IMR-90 (cell line): ENCODE results near the gene ADAM12. TPM values are rescaled to one million over a fixed set of nuclear protein-coding genes. Genes with fewer than 3 reads are reported as not detected.

Source experiments
- ATAC-seq: fragments of 200-7000 bp; cut with Tn5 transposase; 2 replicates; pipeline ENCODE4 v1.9.1; 2020; ENCODE audit warnings: low read depth, mild to moderate bottlenecking, moderate library complexity
- BruUV-seq: library from RNA; stranded (reverse); fragments of 400-500 nt; replicated peaks from 2 replicates; lab custom pipeline; 2021; lab: Mats Ljungman, UMichigan
- CTCF ChIA-PET: fragments of 300-600 bp; formaldehyde crosslinking; extraction: SDS; loops from one replicate; lab custom pipeline; 2021; ENCODE audit warnings: antibody characterized with exemption; lab: Yijun Ruan, JAX
- POLR2A ChIA-PET: fragments of 300-600 bp; sonication (Branson Sonifier 250); formaldehyde crosslinking; loops from one replicate; lab custom pipeline; 2022; ENCODE audit warnings: antibody characterized with exemption; ENCODE audit not compliant: unreplicated experiment; lab: Charles Lee
- DNase-seq: peaks from one replicate; pipeline ENCODE4 v3.0.0; 2013
- H2AFZ ChIP-seq: replicated peaks from 2 replicates; pipeline ENCODE3; 2013; ENCODE audit warnings: low read length, mild to moderate bottlenecking; ENCODE audit not compliant: poor library complexity
- H2AK5ac ChIP-seq: 2 replicates; pipeline ENCODE4 v1.6.1; 2013; ENCODE audit warnings: low read depth, low read length, inconsistent platforms
- H2AK9ac ChIP-seq: replicated peaks from 2 replicates; pipeline ENCODE3; 2013; ENCODE audit warnings: mild to moderate bottlenecking, low read depth, low read length, moderate library complexity; ENCODE audit not compliant: poor library complexity
- H2BK120ac ChIP-seq: 2 replicates; pipeline ENCODE4 v1.6.1; 2013; ENCODE audit warnings: low read depth, low read length, inconsistent platforms
- H2BK15ac ChIP-seq: 3 replicates; pipeline ENCODE4 v1.6.1; 2013; ENCODE audit warnings: low read depth, low read length, inconsistent platforms
- H2BK20ac ChIP-seq: 2 replicates; pipeline ENCODE4 v1.6.1; 2013; ENCODE audit warnings: low read depth, mild to moderate bottlenecking, inconsistent platforms, low read length, moderate library complexity
- H2BK5ac ChIP-seq: 2 replicates; pipeline ENCODE4 v1.6.1; 2013; ENCODE audit warnings: mild to moderate bottlenecking, low read depth, low read length, inconsistent platforms; ENCODE audit not compliant: poor library complexity, severe bottlenecking
- H3K14ac ChIP-seq: replicated peaks from 2 replicates; pipeline ENCODE4 v1.6.1; 2013; ENCODE audit warnings: low read depth, low read length, inconsistent platforms
- H3K18ac ChIP-seq: 2 replicates; pipeline ENCODE4 v1.6.1; 2013; ENCODE audit warnings: low read depth, low read length, control low read depth
- H3K23ac ChIP-seq: 2 replicates; pipeline ENCODE4 v1.6.1; 2013; ENCODE audit warnings: low read depth, low read length, inconsistent platforms
- H3K27ac ChIP-seq: 2 replicates; pipeline ENCODE4 v1.5.1; 2013; ENCODE audit warnings: mild to moderate bottlenecking, control low read depth, low read length; ENCODE audit not compliant: insufficient read depth
- H3K27me3 ChIP-seq: 2 replicates; pipeline ENCODE4 v1.6.1; 2013; ENCODE audit warnings: low read length; ENCODE audit not compliant: control insufficient read depth, insufficient read depth
- H3K36me3 ChIP-seq: 2 replicates; pipeline ENCODE4 v1.6.1; 2013; ENCODE audit warnings: low read length, mixed read lengths; ENCODE audit not compliant: control insufficient read depth, insufficient read depth
- H3K4ac ChIP-seq: 2 replicates; pipeline ENCODE4 v1.6.1; 2013; ENCODE audit warnings: low read depth, low read length, inconsistent platforms
- H3K4me1 ChIP-seq: 2 replicates; pipeline ENCODE4 v1.6.1; 2013; ENCODE audit warnings: low read length, mixed read lengths; ENCODE audit not compliant: control insufficient read depth, insufficient read depth
- H3K4me2 ChIP-seq: 2 replicates; pipeline ENCODE4 v1.6.1; 2013; ENCODE audit warnings: low read depth, mild to moderate bottlenecking, control low read depth, low read length, moderate library complexity
- H3K4me3 ChIP-seq: 2 replicates; pipeline ENCODE4 v1.5.1; 2013; ENCODE audit warnings: low read depth, mild to moderate bottlenecking, control low read depth, low read length, moderate library complexity; ENCODE audit not compliant: insufficient read depth
- H3K56ac ChIP-seq: 2 replicates; pipeline ENCODE4 v1.6.1; 2013; ENCODE audit warnings: low read length, inconsistent platforms; ENCODE audit not compliant: insufficient read depth; ENCODE audit errors: extremely low read depth
- H3K79me1 ChIP-seq, 2 experiments: 2 replicates each; pipeline ENCODE4 v1.6.1; 2013; ENCODE audit warnings: low read length in 2 of 2, inconsistent platforms in 1 of 2, low read depth in 1 of 2
- H3K9ac ChIP-seq: 2 replicates; pipeline ENCODE4 v1.6.1; 2013; ENCODE audit warnings: low read depth, low read length, control low read depth
- H3K9me1 ChIP-seq: 2 replicates; pipeline ENCODE4 v1.6.1; 2013; ENCODE audit warnings: low read length, inconsistent platforms; ENCODE audit not compliant: insufficient read depth
- H3K9me3 ChIP-seq: 2 replicates; pipeline ENCODE4 v1.6.1; 2013; ENCODE audit warnings: low read length; ENCODE audit not compliant: control insufficient read depth, insufficient read depth
- H4K20me1 ChIP-seq: 2 replicates; pipeline ENCODE4 v1.6.1; 2013; ENCODE audit warnings: low read length, inconsistent platforms; ENCODE audit not compliant: insufficient read depth
- H4K5ac ChIP-seq: 2 replicates; pipeline ENCODE4 v1.6.1; 2013; ENCODE audit warnings: mild to moderate bottlenecking, low read depth, low read length, control low read depth
- H4K8ac ChIP-seq, 2 experiments: 2 replicates each; pipeline ENCODE4 v1.6.1; 2013; ENCODE audit warnings: low read depth in 2 of 2, low read length in 2 of 2, control low read depth in 1 of 2, inconsistent platforms in 1 of 2
- H4K91ac ChIP-seq: 2 replicates; pipeline ENCODE4 v1.6.1; 2013; ENCODE audit warnings: low read depth, low read length, inconsistent platforms; ENCODE audit not compliant: insufficient read depth
- BHLHE40 ChIP-seq: fragments of 150-350 bp; IDR thresholded peaks from 2 replicates; pipeline ENCODE4 v1.6.1; 2016; ENCODE audit warnings: mild to moderate bottlenecking, low read depth, low read length
- CEBPB ChIP-seq: IDR thresholded peaks from 2 replicates; pipeline ENCODE4 v1.6.1; 2012; ENCODE audit warnings: low read depth, low read length, improper control_type of control experiment
- CHD1 ChIP-seq: IDR thresholded peaks from 2 replicates; pipeline ENCODE4 v1.6.1; 2012; ENCODE audit warnings: low read depth, low read length, improper control_type of control experiment
- ELK1 ChIP-seq: fragments of 150-350 bp; IDR thresholded peaks from 2 replicates; pipeline ENCODE4 v1.6.1; 2016; ENCODE audit warnings: low read depth, mild to moderate bottlenecking, low read length, moderate library complexity, borderline replicate concordance
- FOS ChIP-seq: fragments of 150-350 bp; IDR thresholded peaks from 2 replicates; pipeline ENCODE4 v1.6.1; 2016; ENCODE audit warnings: low read depth, low read length
- MAFK ChIP-seq: IDR thresholded peaks from 2 replicates; pipeline ENCODE4 v1.6.1; 2012; ENCODE audit warnings: low read depth, low read length, improper control_type of control experiment
- MAZ ChIP-seq: IDR thresholded peaks from 2 replicates; pipeline ENCODE4 v1.6.1; 2012; ENCODE audit warnings: low read depth, mild to moderate bottlenecking, low read length, improper control_type of control experiment, moderate library complexity, borderline replicate concordance
- MXI1 ChIP-seq: IDR thresholded peaks from 2 replicates; pipeline ENCODE4 v1.6.1; 2012; ENCODE audit warnings: low read depth, mild to moderate bottlenecking, low read length, moderate library complexity, borderline replicate concordance
- NFE2L2 ChIP-seq: fragments of 150-350 bp; IDR thresholded peaks from 2 replicates; pipeline ENCODE4 v1.6.1; 2016; ENCODE audit warnings: low read depth, mild to moderate bottlenecking, low read length
- RCOR1 ChIP-seq: IDR thresholded peaks from 2 replicates; pipeline ENCODE4 v1.6.1; 2012; ENCODE audit warnings: mild to moderate bottlenecking, low read length, improper control_type of control experiment; ENCODE audit not compliant: insufficient replicate concordance
- RFX5 ChIP-seq: IDR thresholded peaks from 2 replicates; pipeline ENCODE4 v1.8.0; 2012; ENCODE audit warnings: low read depth, mild to moderate bottlenecking, low read length, moderate library complexity
- SMC3 ChIP-seq: fragments of 150-350 bp; IDR thresholded peaks from 2 replicates; pipeline ENCODE4 v1.6.1; 2016; ENCODE audit warnings: low read depth, mild to moderate bottlenecking, antibody characterized with exemption, low read length, moderate library complexity
- USF2 ChIP-seq: fragments of 150-350 bp; IDR thresholded peaks from 2 replicates; pipeline ENCODE4 v1.6.1; 2017; ENCODE audit warnings: mild to moderate bottlenecking, antibody characterized with exemption, low read length, low read depth
- WGBS, 2 experiments: methylation state at CpG; one replicate each; pipeline versions ENCODE4 v1.1.5 to v1.1.7; 2013; ENCODE audit warnings: missing lambda C conversion rate in 2 of 2; ENCODE audit not compliant: insufficient read length in 1 of 2; ENCODE audit errors: extremely low coverage in 2 of 2; 5-methylcytosine and 5-hydroxymethylcytosine counted together
- dilution Hi-C: fragments of 300-500 bp; cut with HindIII; formaldehyde crosslinking; loops from one replicate; pipeline ENCODE4 v1.14.3; 2018; ENCODE audit warnings: low sequenced_read_pairs; ENCODE audit not compliant: unreplicated experiment
- in situ Hi-C: fragments of 300-500 bp; cut with MboI; formaldehyde crosslinking; loops from 3 replicates; pipeline ENCODE4 v1.14.3; 2019; ENCODE audit warnings: low sequenced_read_pairs, inconsistent platforms, mixed read lengths
- intact Hi-C: fragments of 100-400 bp; cut with micrococcal nuclease; formaldehyde crosslinking; loops from 2 replicates; pipeline ENCODE4 v1.10.0; 2022
- polyA plus RNA-seq, 3 experiments: library from polyadenylated mRNA; depleted of rRNA; stranded (reverse); fragments of >200 nt; gene quantifications; 2 replicates each; pipeline ENCODE4 v1.2.3, GENCODE V29; 2012; ENCODE audit warnings: low replicate concordance in 1 of 3
- total RNA-seq: library from RNA; depleted of rRNA; stranded (reverse); fragments of >200 nt; gene quantifications from 2 replicates; pipeline ENCODE4 v1.2.3, GENCODE V29; 2012
- TF ChIP-seq, protein P1 (sequence below): conservative IDR thresholded peaks from 2 replicates; pipeline ENCODE4 v1.5.1; 2012; ENCODE audit warnings: mild to moderate bottlenecking, low read depth, low read length, improper control_type of control experiment

The ADAM12 gene
- total and polyA plus RNA-seq, 2 of the 4 experiments (the other 2 are of a cell fraction), result 9.6 to 10.2 TPM

GRCh38 chr10:126042354-126042753, 345.9 kb downstream of the ADAM12 start:
- no peak for TF ChIP-seq CHD1
- TF ChIP-seq NFE2L2, result no peak
- TF ChIP-seq MXI1, result no peak
- TF ChIP-seq CEBPB, result no peak
- no peak for TF ChIP-seq BHLHE40
- TF ChIP-seq ELK1, result no peak
- TF ChIP-seq RFX5, result no peak
- no peak for TF ChIP-seq RCOR1
- TF ChIP-seq USF2, result no peak
- no peak for TF ChIP-seq SMC3
- TF ChIP-seq MAZ, result no peak
- no peak for TF ChIP-seq MAFK
- no peak for TF ChIP-seq FOS
- TF ChIP-seq, protein P1, sequence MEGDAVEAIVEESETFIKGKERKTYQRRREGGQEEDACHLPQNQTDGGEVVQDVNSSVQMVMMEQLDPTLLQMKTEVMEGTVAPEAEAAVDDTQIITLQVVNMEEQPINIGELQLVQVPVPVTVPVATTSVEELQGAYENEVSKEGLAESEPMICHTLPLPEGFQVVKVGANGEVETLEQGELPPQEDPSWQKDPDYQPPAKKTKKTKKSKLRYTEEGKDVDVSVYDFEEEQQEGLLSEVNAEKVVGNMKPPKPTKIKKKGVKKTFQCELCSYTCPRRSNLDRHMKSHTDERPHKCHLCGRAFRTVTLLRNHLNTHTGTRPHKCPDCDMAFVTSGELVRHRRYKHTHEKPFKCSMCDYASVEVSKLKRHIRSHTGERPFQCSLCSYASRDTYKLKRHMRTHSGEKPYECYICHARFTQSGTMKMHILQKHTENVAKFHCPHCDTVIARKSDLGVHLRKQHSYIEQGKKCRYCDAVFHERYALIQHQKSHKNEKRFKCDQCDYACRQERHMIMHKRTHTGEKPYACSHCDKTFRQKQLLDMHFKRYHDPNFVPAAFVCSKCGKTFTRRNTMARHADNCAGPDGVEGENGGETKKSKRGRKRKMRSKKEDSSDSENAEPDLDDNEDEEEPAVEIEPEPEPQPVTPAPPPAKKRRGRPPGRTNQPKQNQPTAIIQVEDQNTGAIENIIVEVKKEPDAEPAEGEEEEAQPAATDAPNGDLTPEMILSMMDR, result no peak
- Histone ChIP-seq H3K9me1 (no peaks in the 10 kb centered on the region), H2AK9ac (no peak overlapping the region), H4K5ac (no peak overlapping the region), H3K18ac (no peak overlapping the region), H4K91ac (no peak overlapping the region), H3K9ac (no peak overlapping the region), H3K4ac (no peak overlapping the region), H2BK20ac (no peak overlapping the region), H3K27ac (no peak overlapping the region), H3K23ac (no peak overlapping the region), H3K27me3 (no peaks in the 10 kb centered on the region), H2AFZ (no peak overlapping the region), H3K4me1 (0 out of 2 replicates have a peak, but pooled peaks cover 3% of the 10 kb centered on the region), H3K79me1 (no peaks in the 10 kb centered on the region), H4K20me1 (no peaks in the 10 kb centered on the region), H4K8ac (no peak overlapping the region), H2BK120ac (no peak overlapping the region), H2BK15ac (no peak overlapping the region), H3K56ac (no peak overlapping the region), H3K4me2 (no peak overlapping the region), H3K36me3 (no peaks in the 10 kb centered on the region), H2AK5ac (no peak overlapping the region), H3K14ac (no peak overlapping the region), H3K9me3 (no peaks in the 10 kb centered on the region; the same call in 1 of the 2 replicates), H3K4me3 (no peak overlapping the region), H2BK5ac (no peak overlapping the region)
- in situ Hi-C loops (no loop called here), intact Hi-C loops (no loop called here), dilution Hi-C loops (no loop called here)
- ChIA-PET CTCF (interaction anchor here (1.1 kb wide), 1 partner anchor 17 kb away, joined by 3 read pairs; no protein-coding TSS in a partner anchor), POLR2A (no interaction called here)
- WGBS, 2 experiments, result 100% methylated on average over 1 of the region's 4 CpGs; no CpG with 5 or more reads in 1 of the 2 experiments
- DNase-seq (no peak), ATAC-seq (no peak)
- no TSS peak for BruUV-seq
